ENCODE measurements around the gene IRAG1. TPM values are rescaled to one million over a fixed set of nuclear protein-coding genes. Genes with fewer than 3 reads are reported as not detected.
"Not testable (repeated sequence)": the region's sequence is repeated elsewhere in the genome, so short reads cannot be mapped to it uniquely, and the experiment has no call there.

Gene IRAG1
- polyA plus RNA-seq, 1 donor = 6.4 TPM

- DNase-seq = no peak
Measured at GRCh38 chr11:10699072-10699471, 5.5 kb upstream of the IRAG1 start.

DNA sequence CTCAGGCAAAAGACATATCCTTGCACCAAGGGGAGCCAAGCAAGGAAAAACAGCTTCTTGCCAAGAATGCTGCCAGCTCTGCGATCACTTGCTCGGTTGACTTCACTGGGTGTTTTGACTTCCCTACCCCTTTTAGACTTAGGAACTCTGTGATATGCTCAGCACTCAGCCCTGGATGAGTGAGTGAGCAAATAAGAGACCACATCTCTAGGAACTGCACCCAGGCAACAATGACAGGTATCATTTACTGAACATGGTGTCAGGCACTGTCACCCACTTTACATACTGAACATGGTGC is 3.7 kb upstream of the IRAG1 start:
- DNase-seq = no peak

DNA sequence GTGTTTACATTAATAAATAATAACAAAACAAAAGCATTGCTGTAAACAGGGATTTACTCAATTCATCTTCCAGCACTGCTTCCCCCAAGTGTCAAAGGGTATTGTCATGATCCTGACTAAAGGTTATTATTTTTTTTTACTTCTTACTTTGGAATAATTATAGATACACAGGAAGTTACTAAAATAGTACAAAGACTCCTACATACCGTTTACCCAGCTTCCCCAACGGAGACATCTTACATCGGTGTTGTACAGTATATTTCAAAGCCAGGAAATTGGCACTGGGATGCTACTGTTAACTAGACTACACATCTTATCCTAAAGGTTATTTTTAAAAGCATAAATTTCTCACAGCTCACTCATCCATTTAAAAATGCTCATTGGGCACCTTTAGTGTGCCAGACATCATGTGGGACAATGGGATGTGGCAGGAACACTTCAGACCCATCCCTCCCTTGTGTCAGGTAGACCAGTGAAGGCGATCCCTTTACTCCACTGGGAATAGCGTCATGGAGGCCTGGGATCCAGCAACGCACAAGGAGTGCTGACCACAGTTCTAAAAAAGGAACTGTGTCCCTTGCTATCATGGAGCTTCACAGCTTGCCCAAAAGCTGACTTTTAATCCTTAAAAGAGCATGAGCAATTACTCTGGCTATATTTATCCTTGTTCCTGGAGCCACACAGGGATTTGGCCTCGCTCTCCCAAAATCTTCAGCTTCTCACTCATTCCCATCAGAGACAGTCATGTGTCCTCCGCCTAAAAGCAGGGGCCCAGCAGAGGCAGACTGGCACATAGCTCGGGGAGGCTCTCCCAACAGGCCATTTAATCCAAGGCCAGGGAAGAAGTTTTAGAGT is 3.1 kb upstream of the IRAG1 start:
- DNase-seq = no peak

DNA sequence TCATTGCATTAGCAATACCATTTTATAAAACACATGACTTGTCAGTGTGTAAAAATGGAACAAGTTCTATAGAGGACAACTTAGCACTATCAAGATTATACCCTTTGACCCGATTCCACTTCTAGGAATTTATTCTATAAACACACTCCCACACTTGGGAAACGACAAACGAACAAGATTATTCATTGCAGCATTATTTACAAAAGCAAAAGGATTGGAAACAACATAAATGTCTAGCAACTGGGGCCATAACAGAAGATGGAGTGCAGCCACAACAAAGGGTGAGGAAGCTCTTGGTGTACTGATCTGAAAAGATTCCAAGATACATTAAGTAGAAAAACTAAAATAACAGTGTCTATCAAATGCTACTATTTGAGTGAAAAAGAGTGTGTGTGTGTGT is 2.3 kb upstream of the IRAG1 start:
- no peak for DNase-seq

DNA sequence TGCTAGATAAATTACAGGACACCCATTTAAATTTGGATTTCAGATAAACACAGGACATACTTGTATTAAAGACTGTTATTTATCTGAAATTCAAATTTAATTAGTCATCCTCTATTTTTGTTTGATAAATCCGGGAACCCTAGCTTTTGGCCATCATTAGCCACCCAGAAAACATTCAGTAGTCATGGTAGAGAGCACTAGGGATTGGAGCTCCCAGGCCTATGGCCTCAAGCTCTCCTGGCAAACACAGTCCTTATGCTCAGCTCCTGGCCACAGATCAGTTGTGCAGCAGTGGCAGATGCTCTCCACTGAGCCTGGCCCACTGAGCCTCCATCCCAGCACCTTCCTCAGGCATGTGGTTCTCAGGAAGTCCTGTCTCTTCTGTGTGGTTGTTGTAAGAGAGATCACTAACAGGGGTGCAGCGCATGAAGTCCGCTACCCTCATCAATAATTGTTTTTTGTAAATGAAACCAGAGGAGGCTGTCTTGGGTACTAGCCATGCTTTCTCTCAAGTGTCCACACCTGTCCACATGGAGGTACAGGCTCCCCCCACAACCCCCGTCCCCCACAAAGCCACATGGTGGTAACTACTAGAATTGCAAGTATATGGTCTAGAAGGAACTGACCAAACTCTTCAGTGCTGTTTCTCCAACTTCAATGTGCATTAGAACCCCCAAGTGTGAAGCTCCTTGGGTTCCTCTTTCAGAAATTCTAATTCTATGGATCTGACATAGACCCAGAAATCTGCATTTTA is 1.1 kb upstream of the IRAG1 start:
- no peak for DNase-seq

DNA sequence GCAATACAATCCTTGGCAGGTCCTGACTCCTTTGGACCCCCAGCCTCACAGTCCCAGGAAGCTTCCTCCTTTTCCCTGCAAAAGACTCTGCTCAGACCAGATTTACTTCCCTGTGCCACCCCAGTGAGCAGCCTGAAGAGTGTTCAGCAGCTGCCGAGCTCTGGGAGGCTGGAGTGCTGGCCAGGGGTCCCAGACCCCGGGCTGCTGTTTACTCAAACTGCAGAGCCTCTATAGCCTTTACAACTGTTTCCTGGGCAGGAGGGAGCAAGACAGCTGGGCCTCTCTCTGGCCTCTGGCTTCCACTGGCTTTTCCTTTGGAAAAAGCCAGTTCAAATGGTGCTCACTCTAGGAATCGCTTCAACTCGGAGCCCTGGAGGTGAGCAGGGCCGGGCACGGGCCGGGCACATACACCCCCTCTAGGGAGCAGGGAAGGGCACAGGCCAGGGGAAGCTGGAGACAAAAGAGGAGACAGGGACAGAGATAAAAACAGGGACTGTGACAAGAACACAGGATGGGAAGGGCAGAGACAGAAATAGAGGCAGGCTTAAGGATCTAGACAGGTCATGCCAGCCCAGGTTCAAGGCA is 932 bp downstream of the IRAG1 start:
- no peak for DNase-seq

GRCh38 chr11:10688401-10688800 is 5.2 kb downstream of the IRAG1 start:
- DNase-seq = no peak

GRCh38 chr11:10686311-10686710 is 7.2 kb downstream of the IRAG1 start:
- no peak for DNase-seq

DNA sequence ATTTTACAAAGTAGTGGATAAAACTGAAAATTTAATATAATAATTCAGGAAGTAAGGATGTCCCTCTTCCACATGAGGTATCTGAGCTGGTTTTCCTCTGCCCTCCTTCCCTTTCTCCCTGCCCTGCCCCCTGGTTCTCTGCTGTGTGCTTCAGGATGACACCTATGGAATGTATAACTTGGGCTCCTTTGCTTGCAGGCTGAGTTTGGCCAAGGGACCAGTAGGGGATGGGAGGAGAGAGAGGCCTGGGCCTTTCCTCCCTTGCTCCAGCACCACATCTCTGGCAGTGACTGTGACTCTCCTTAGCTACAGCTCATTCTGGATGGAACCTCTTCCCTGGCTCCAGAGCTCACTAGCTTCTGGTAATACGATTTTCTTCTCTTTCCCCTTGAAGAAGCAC is 10.1 kb downstream of the IRAG1 start:
- no peak for DNase-seq

DNA sequence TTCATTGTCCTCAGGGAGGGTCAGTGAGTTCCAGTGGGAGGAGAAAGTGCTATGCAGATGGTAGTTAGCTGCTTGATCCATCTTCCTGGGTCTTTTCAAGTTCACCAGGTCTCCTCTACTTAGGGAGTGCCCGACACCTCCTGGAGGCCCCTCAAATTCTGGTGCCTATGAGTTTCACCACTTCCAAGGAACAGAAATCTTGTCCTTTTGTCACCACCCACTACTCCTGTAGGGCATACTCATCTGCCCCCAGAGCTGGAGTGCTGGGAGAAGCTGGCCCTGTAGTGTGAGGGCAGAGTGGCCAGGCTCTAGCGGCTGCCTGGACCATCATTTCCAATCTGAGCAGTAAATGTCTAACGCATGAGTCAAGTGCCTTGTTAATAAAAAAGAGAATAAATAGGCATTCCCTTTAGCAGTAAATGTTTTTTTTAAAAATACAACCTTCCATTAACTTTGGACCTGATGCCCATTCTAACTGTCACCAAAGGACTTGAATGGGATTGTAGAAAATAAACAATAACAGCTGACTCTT is 12.5 kb downstream of the IRAG1 start:
- no peak for DNase-seq

GRCh38 chr11:10680279-10680678 is 13.3 kb downstream of the IRAG1 start:
- DNase-seq = not testable (repeated sequence)

DNA sequence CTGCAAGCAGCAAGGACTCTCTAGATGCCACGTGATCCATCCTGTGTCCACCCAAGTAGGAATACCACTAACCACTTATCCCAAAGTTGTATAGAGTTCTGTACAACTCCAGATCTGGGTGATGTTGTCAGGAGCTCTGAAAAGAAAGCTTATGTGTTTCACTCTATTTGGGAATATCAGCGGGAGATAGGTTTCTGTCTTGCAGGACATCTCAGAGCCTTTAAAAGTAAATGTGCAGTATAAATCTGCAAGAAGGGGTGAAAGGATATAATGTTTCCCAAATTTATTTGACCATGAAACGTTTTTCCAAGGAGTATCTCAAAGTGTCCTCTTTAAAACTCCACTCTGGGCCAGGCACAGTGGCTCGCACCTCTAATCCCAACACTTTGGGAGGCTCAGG is 13.9 kb downstream of the IRAG1 start:
- no peak for DNase-seq

- no peak for DNase-seq
Measured at GRCh38 chr11:10678101-10678500, 15.5 kb downstream of the IRAG1 start.

DNA sequence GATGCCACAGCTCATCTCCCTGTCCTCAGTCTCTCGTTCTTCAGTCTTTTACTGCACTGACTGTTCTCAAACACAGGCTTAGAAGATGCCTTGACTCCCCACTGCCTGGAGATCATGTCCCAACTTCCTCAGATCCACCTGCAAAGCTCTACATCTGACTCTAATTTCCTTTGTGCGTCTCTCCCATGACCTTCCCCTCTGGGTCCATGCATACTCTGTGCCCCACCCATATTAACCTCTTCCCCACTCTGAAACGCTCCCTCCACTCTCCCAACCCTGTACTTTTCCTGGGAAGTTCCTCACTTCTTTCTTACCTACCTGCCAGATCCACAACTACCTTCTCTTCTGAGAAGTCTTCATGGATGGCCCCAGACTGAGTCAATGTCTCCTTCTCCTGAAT is 16.6 kb downstream of the IRAG1 start:
- DNase-seq = no peak

- DNase-seq = no peak
Measured at GRCh38 chr11:10674911-10675440, 18.6 kb downstream of the IRAG1 start.

- DNase-seq = no peak
Measured at GRCh38 chr11:10674440-10674855, 19.1 kb downstream of the IRAG1 start.

DNA sequence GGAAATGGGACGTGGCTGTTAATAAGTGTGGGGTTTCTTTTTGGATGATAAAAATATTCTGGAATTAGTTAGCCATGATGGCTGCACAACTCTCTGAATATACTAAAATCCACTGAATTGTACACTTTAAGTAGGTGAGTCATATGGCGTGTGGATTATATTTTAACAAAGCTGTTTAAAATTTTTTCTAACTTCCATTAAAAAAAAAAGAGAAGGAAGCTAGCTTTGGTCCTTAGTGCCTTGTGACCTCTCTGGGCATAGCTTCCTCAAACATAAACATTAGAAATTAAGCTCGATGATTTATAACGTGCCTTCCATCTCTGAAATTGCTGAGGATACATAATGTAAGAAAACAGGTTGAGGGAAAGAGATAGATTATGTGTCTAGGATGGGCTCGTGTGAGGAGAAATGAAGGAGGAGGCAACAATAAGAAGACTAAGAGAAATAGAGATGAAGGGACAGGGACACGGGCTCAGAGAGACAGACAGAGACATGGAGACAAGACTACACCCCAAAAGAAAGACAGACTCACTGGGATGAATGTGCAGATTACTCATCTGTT is 20.0 kb downstream of the IRAG1 start:
- no peak for DNase-seq

DNA sequence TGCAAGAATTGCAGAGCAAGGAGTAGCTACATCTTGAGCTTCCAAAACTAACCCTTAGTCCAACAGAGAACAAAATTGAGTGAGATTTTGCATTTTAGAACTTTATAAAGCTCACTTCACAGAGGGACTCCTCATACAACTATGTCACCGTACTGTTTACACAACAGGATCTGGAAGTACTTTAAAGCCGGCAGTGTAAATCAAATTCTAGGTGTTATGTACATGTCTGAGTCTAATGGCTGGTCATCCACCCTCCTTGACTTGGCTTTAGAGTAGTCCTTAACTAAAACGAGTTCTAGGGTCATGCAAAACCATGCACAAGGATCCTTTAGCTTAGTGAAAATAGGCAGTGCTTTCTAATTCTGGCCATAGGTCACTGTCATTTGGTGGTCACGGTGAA is 23.5 kb downstream of the IRAG1 start:
- no peak for DNase-seq

DNA sequence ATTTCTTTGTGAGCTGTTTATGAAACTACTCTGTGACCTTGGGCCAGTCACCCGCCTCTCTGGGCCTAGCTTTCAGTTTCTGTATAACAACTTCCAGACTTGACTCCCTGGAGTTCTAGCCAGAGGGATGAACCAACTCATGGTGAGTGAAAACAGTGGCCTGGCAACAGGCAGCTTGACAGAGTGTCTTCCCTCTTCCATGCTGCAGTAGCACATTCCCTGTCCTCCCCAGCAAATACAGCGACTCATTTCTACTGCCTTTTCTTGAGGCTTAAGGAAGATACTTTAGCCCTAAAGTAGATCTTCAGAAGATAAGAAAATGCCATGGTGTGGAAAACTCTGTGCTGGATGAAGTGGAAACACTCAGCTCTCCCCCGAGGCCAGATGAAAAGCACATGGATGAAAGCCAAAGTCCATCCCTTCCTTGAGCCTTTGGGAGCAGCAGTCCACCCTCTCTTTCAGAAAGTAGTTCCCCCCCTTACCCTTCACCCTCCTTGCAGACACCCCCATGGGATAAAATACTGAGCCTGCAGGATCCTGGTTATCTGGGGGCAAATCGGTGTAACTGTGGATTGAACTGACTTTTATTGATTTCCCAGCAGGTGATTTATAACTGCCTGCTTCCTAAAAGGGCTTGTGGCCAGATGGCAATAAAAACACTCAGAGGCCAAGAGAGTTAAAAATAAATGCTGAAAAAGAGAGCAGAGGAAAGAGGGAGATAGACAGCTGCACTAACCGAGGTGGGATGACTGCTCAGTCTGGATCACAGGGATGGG is 24.1 kb downstream of the IRAG1 start:
- no peak for DNase-seq

DNA sequence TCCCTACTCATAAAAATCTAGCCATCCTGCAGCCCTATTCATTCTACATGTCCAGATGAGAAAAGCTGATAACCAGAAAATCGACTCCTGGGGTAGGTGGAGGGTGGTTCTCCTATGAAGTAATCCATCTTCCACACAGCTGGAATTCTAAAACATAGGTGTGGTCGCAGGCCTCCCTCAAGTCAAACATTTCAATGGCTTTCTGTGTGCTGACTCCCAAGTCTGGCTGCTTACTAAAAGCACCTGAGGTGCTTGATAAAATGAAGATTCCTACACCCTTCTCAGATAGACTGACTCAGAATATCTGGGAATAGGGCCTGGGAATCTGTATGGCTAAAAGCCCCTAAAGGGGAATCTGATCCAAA is 26.1 kb downstream of the IRAG1 start:
- no peak for DNase-seq

GRCh38 chr11:10666556-10667520 is 26.7 kb downstream of the IRAG1 start:
- no peak for DNase-seq
